Omental fat pad (tissue), 4 donors: ENCODE measurements around the gene SVBP. TPM values are rescaled to one million over a fixed set of nuclear protein-coding genes. Genes with fewer than 3 reads are reported as not detected.

Source experiments
- ATAC-seq: fragments of 150-250 bp; one replicate; pipeline ENCODE4 v1.9.1; 2016; ENCODE audit warnings: mild to moderate bottlenecking, moderate library complexity; ENCODE audit not compliant: low FRiP score
- DNase-seq: peaks from one replicate; pipeline ENCODE4 v3.0.0-alpha.2; 2019; ENCODE audit warnings: low spot score
- CTCF ChIP-seq, 3 donors: fragments of 450-650 bp; IDR thresholded peaks; one replicate each; pipeline ENCODE4 v1.5.1; 2016 to 2017; ENCODE audit warnings: antibody characterized with exemption in 3 of 3, mild to moderate bottlenecking in 3 of 3, moderate library complexity in 2 of 3
- total RNA-seq, 4 donors: library from RNA; depleted of rRNA; stranded (reverse); fragments of >200 nt; gene quantifications; one replicate each; pipeline ENCODE4 v1.1.0, GENCODE V29; 2016

SVBP gene
- total RNA-seq, 4 donors from 2014 or later = 12.1 to 40.7 (median 22.5) TPM

DNA sequence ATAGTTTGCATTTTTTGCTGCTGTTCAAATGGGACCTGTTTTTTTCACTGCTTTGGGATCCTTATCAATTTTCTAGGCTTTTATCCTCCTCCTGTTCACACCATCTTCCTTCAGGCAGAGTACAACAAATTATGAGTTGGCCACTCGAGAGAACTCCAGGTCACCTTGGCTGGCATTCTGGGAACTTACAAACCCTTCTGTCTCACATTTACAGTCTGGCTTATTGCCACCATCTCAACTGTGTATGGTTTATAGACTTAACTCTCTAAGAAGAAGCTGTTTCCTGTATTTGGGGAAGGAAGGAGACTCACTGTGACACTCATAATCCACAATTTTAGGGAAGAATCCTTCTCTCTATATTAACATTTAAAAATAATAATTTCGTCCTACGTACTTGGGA lies 23.8 kb upstream of the SVBP start:
- no peak for ATAC-seq
- no peak for DNase-seq
- no peak for TF ChIP-seq CTCF (IDR thresholded peaks at IDR 0.05)

DNA sequence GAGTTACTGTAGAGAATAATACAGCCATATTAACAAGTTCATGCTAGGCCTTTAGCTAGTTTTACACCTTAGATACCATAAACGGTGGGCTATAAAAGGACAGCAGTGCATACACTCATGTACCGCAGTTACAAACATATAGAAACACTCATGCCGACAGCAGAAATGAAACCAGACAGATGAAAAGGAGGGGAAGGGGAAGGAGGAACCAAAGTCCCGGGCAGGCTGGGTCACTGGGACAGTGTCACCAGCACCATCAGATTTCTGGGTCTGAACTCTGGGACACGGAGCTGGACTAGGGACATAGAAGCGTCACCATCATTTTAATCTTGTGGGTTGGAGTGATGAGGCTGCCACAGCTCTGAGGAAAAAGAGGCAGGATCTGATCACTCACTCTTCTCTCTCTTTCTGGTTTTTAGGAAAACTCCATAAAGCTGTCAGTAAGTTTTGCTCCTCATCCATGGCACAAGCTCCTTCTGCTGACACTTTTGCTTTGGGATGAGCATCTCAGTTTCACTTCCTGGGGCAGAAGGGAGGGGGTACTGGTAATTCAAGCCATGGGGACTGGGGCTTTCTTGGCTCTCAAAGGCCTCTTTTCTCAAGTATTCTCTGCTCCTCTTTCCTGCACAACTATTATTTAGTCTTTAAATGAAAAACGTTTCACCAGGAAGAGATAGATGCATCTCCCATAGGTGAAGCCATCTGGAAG lies 21.4 kb upstream of the SVBP start:
- TF ChIP-seq CTCF (IDR thresholded peaks at IDR 0.05) = no peak

GRCh38 chr1:42837709-42838108 lies 20.5 kb upstream of the SVBP start:
- TF ChIP-seq CTCF (IDR thresholded peaks at IDR 0.05) = no peak
- no peak for ATAC-seq

More for the DNA sequence above, 21.4 kb upstream of the SVBP start:
- no peak for ATAC-seq
- DNase-seq = no peak

GRCh38 chr1:42835422-42835821 lies 18.2 kb upstream of the SVBP start:
- DNase-seq (no peak), ATAC-seq (no peak)
- TF ChIP-seq CTCF (IDR thresholded peaks at IDR 0.05) = no peak

More at GRCh38 chr1:42837709-42838108, 20.5 kb upstream of the SVBP start:
- no peak for DNase-seq

DNA sequence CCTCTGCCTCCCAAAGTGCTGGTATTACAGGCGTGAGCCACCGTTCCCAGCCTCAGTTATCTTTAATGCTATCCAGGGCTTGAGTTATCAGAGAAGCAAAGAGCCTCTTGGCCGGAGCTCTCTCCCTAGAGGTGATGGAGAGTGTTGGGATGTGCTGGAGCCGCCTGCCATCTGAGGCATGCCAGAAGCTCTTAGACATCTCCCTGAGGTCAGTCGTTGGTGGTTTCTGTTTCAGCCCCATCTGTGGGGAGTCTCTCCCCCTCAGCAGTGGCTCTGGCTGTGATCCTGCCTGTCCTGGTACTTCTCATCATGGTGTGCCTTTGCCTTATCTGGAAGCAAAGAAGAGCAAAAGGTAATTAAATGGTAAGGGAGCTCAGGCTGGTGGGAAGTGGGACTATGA lies 17.6 kb upstream of the SVBP start:
- DNase-seq = no peak
- TF ChIP-seq CTCF (IDR thresholded peaks at IDR 0.05) = no peak
- ATAC-seq = no peak

GRCh38 chr1:42833981-42834380 lies 16.8 kb upstream of the SVBP start:
- no peak for TF ChIP-seq CTCF (IDR thresholded peaks at IDR 0.05)
- ATAC-seq = no peak
- DNase-seq = no peak

GRCh38 chr1:42832641-42833240 lies 15.5 kb upstream of the SVBP start:
- ATAC-seq (no peak), DNase-seq (no peak)
- TF ChIP-seq CTCF (IDR thresholded peaks at IDR 0.05) = no peak
